OCI-LY3 (cell line): ENCODE data around the gene MED13L.

Experiments
- EZH2phosphoT487 ChIP-seq: fragments of 200-600 bp; shearing (Covaris generic); IDR thresholded peaks from 2 replicates; pipeline ENCODE4 v1.6.1; 2018; ENCODE audit warnings: antibody characterized with exemption, mixed run types, low read depth
- TF ChIP-seq, protein P1 (sequence below): fragments of 200-600, 300-600 bp; sonication (generic); IDR thresholded peaks from 2 replicates; pipeline ENCODE4 v1.5.1; 2014; ENCODE audit warnings: antibody characterized with exemption, low read length, low read depth

DNA sequence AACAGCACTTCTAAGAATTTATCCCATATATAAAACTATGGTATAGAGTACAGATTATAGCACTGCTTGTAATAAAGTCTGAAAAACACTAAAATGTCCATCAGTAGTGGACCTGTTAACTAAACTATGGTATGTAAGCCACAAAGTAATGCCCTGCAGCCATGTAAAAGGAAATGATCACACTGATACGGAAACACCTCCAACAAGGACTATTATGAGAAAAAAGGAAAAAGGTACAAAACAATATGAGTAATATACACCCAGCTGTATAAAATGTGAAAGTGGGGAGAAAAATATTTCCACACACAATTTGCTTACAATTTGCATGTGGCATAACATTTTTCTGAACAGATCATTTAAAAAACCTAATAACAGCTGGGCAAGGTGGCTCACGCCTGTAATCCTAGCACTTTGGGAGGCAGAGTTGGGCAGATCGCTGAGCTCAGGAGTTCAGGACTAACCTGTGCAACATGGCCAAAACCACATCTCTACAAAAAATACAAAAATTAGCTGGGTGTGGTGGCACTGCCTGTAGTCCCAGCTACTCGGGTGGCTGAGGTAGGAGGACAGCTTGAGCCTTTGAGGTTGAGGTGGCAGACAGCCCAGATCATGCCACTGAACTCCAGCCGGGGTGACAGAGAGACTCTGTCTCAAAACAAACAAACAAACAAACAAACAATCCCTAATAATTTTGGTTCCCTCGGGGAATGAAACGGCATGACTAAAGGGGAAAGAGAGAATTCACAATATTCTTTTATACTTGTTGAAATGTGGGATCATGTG is 250.5 kb downstream of the MED13L start:
- TF ChIP-seq, protein P1, sequence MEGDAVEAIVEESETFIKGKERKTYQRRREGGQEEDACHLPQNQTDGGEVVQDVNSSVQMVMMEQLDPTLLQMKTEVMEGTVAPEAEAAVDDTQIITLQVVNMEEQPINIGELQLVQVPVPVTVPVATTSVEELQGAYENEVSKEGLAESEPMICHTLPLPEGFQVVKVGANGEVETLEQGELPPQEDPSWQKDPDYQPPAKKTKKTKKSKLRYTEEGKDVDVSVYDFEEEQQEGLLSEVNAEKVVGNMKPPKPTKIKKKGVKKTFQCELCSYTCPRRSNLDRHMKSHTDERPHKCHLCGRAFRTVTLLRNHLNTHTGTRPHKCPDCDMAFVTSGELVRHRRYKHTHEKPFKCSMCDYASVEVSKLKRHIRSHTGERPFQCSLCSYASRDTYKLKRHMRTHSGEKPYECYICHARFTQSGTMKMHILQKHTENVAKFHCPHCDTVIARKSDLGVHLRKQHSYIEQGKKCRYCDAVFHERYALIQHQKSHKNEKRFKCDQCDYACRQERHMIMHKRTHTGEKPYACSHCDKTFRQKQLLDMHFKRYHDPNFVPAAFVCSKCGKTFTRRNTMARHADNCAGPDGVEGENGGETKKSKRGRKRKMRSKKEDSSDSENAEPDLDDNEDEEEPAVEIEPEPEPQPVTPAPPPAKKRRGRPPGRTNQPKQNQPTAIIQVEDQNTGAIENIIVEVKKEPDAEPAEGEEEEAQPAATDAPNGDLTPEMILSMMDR, result no peak
- no peak for TF ChIP-seq EZH2phosphoT487
